ENCODE results near the gene TBPL2. TPM values are rescaled to one million over a fixed set of nuclear protein-coding genes. Genes with fewer than 3 reads are reported as not detected.

Gene TBPL2
- total and polyA plus RNA-seq, 2 donors (not counting 3 experiments of a cell fraction or from before 2014, with no cell fraction given) = not detected

GRCh38 chr14:55384536-55384935 lies 55.9 kb downstream of the TBPL2 start:
- no peaks in the 10 kb centered on the region for H3K27me3 ChIP-seq (ENCODE audit: control insufficient read depth in 2 of 2, insufficient read depth in 2 of 2, low read length in 2 of 2)
- no peaks in the 10 kb centered on the region for H3K9me1 ChIP-seq (replicated peaks; ENCODE audit: control insufficient read depth, extremely low read depth, insufficient read depth, low read length)
- TF ChIP-seq GATA2 (IDR thresholded peaks at IDR 0.05; ENCODE audit: insufficient read depth, insufficient read length, low read depth, low read length) = no peak
- TF ChIP-seq CTCF (IDR thresholded peaks at IDR 0.05; ENCODE audit: extremely low read depth in 1 of 2, insufficient read depth in 1 of 2, low read depth in 1 of 2, low read length in 2 of 2) = no peak
- TF ChIP-seq FOS (IDR thresholded peaks at IDR 0.05; ENCODE audit: borderline replicate concordance, insufficient read depth, low read length) = no peak
- no peak for TF ChIP-seq JUN (IDR thresholded peaks at IDR 0.05; ENCODE audit: borderline replicate concordance, insufficient read depth, insufficient read length, low read depth)
- TF ChIP-seq MAX (IDR thresholded peaks at IDR 0.05; ENCODE audit: insufficient read depth, insufficient read length) = no peak
- no peak for TF ChIP-seq EZH2 (IDR thresholded peaks at IDR 0.05; ENCODE audit: borderline replicate concordance, low read depth, low read length, severe bottlenecking)
- TF ChIP-seq MYC (IDR thresholded peaks at IDR 0.05; ENCODE audit: low read depth, low read length) = no peak
- TF ChIP-seq POLR2AphosphoS5 (IDR thresholded peaks at IDR 0.05; ENCODE audit: insufficient read depth, low read depth, low read length) = no peak
- TF ChIP-seq POLR2A (IDR thresholded peaks at IDR 0.05; ENCODE audit: low read depth, low read length) = no peak
- ChIA-PET POLR2A (no interaction called here), CTCF (no interaction called here)
- H3K36me3 ChIP-seq (ENCODE audit: control insufficient read depth in 2 of 2, extremely low read depth in 1 of 2, insufficient read depth in 2 of 2, low read length in 2 of 2) = peaks cover 2 to 15% of the 10 kb centered on the region in 2 experiments
- H4K20me1 ChIP-seq (replicated peaks; ENCODE audit: control insufficient read depth, extremely low read depth, insufficient read depth, low read length) = no peaks in the 10 kb centered on the region
- H2AFZ ChIP-seq (ENCODE audit: low read depth, low read length) = no peak overlapping the region
- H3K9me3 ChIP-seq (replicated peaks; ENCODE audit: control insufficient read depth, insufficient read depth, low read length) = no peaks in the 10 kb centered on the region
- H3K4me2 ChIP-seq (ENCODE audit: insufficient read depth, low read length) = no peak overlapping the region
- no peak overlapping the region for H3K27ac ChIP-seq (ENCODE audit: insufficient read depth, low read depth, low read length)
- intact Hi-C loops (cut with micrococcal nuclease) (no loop called here), dilution Hi-C loops (cut with MboI; ENCODE audit: extremely low pct_ligation_motif_present, low sequenced_read_pairs) (no loop called here)
- no TSS peak for BruUV-seq (replicated peaks)
- no peak for DNase-seq (ENCODE audit: low read depth, low spot score)
- no peaks in the 10 kb centered on the region for H3K4me1 ChIP-seq (ENCODE audit: control insufficient read depth, extremely low read depth, insufficient read depth, low read length)
- FAIRE-seq = no peak
- H3K79me2 ChIP-seq (ENCODE audit: control insufficient read depth, insufficient read depth, low read length) = no peaks in the 10 kb centered on the region
- no peak overlapping the region for H3K4me3 ChIP-seq (replicated peaks in 1 of 3; ENCODE audit: insufficient read depth in 1 of 3, low read depth in 1 of 3, low read length in 3 of 3)
- no peak overlapping the region for H3K9ac ChIP-seq (replicated peaks; ENCODE audit: extremely low read depth, insufficient read depth, low read length)

All from endothelial cell of umbilical vein (primary cell).